Heart left ventricle (tissue), 13 donors: ENCODE results near the gene CELSR1.

Source experiments
- CTCF ChIP-seq, 12 donors: fragments of 200-600 bp; sonication (generic) in 4 of 12; IDR thresholded peaks; one replicate each; pipeline versions ENCODE4 v1.5.0 to v1.8.0; 2018 to 2022; ENCODE audit warnings: antibody characterized with exemption in 12 of 12, mild to moderate bottlenecking in 5 of 12
- POLR2A ChIP-seq, 2 donors: fragments of 450-650 bp; IDR thresholded peaks; one replicate each; pipeline ENCODE4 v1.6.1; 2017; ENCODE audit warnings: antibody characterized with exemption in 2 of 2, mild to moderate bottlenecking in 2 of 2, moderate library complexity in 2 of 2
- donor health status: ischemic (EF 13 %, LVEDD 7.1; RV severe dilation, severe dysfunction).
- donor health status: DM: no; HTN: yes; CAD: no.
- donor health status: DM: no; HTN: no; CAD: no.
- donor health status: ischemic (EF 25% LVEDD 6.9; RV normal size, moderate dysfunction).
- donor health status: ischemic (EF 25% LVEDD 5.7; RV mildly dilated, moderate dysfunction).
- donor health status: ischemic (EF 35%, LVEDD 5.7; RV mildly dilated, moderate dysfunction).
- donor health status: nonischemic (EF 11% LVEDD 7.7; RV severe dilation, severe dysfunction).
- donor health status: DM: yes; HTN: yes; CAD: no.
- donor health status: PGD.
- donor health status: ischemic (EF 29% LVEDD 5.4; RV normal size, mild dysfunction).
- donor health status: nonischemic (EF 23%, LVEDD 6.1; RV moderate dilation, normal function).

- TF ChIP-seq POLR2A (IDR thresholded peaks at IDR 0.05) (no peak), CTCF (IDR thresholded peaks at IDR 0.05) (no peak)
Observed at GRCh38 chr22:46549971-46550641, 12.7 kb upstream of the CELSR1 start.
